ENCODE results near the gene GRAMD4. TPM values are rescaled to one million over a fixed set of nuclear protein-coding genes. Genes with fewer than 3 reads are reported as not detected.
A peak's percentile ranks its signal among the peaks of the same experiment; 100 is the strongest.
"Not testable (repeated sequence)": the region's sequence is repeated elsewhere in the genome, so short reads cannot be mapped to it uniquely, and the experiment has no call there.

Gene GRAMD4
- polyA plus RNA-seq, 4 donors = 30.5 to 64.9 (median 40.9) TPM

- Histone ChIP-seq H3K27ac (ENCODE audit: low read depth in 1 of 3, low read length in 2 of 3) (peak overlapping the region in 2 of 3 donors; percentile 42 to 45), H3K4me3 (ENCODE audit: low read depth in 1 of 3, low read length in 3 of 3) (no peak overlapping the region), H3K9me3 (ENCODE audit: control insufficient read depth in 2 of 2, insufficient read depth in 1 of 2, low read depth in 1 of 2, low read length in 1 of 2) (no peaks in the 10 kb centered on the region), H3K4me1 (ENCODE audit: control insufficient read depth in 3 of 3, insufficient read depth in 2 of 3, low read depth in 1 of 3, low read length in 2 of 3) (peaks cover 3 to 28% (median 11%) of the 10 kb centered on the region in 3 donors), H3K27me3 (ENCODE audit: control insufficient read depth in 3 of 3, insufficient read depth in 3 of 3, low read length in 3 of 3) (no peaks in the 10 kb centered on the region), H3K36me3 (ENCODE audit: control insufficient read depth in 3 of 3, insufficient read depth in 2 of 3, low read depth in 1 of 3, low read length in 3 of 3) (peaks cover 0 to 46% (median 0%) of the 10 kb centered on the region in 3 donors)
- DNase-seq (peak in 1 of 2 donors; percentile 47), FAIRE-seq (no peak)
- WGBS, 3 donors = 69 to 80% (median 78%) methylated on average over 18 of the region's 18 CpGs
These were observed 2.8 kb upstream of the GRAMD4 start for GRCh38 chr22:46617207-46617985.

- Histone ChIP-seq H3K4me1 (ENCODE audit: control insufficient read depth in 3 of 3, insufficient read depth in 2 of 3, low read depth in 1 of 3, low read length in 2 of 3) (peaks cover 3 to 21% (median 9%) of the 10 kb centered on the region in 3 donors), H3K27ac (ENCODE audit: low read depth in 1 of 3, low read length in 2 of 3) (peak overlapping the region in 1 of 3 donors; percentile 42), H3K9me3 (ENCODE audit: control insufficient read depth in 2 of 2, insufficient read depth in 1 of 2, low read depth in 1 of 2, low read length in 1 of 2) (no peaks in the 10 kb centered on the region), H3K27me3 (ENCODE audit: control insufficient read depth in 3 of 3, insufficient read depth in 3 of 3, low read length in 3 of 3) (no peaks in the 10 kb centered on the region), H3K4me3 (ENCODE audit: low read depth in 1 of 3, low read length in 3 of 3) (no peak overlapping the region), H3K36me3 (ENCODE audit: control insufficient read depth in 3 of 3, insufficient read depth in 2 of 3, low read depth in 1 of 3, low read length in 3 of 3) (peaks cover 0 to 46% (median 0%) of the 10 kb centered on the region in 3 donors)
- no peak for FAIRE-seq
- no peak for DNase-seq
- 90% methylated on average over 28 to 29 of the region's 29 CpGs for WGBS, 3 donors
These were observed 2.1 kb upstream of the GRAMD4 start for GRCh38 chr22:46617986-46618647.

- 85 to 87% (median 86%) methylated on average over 19 of the region's 19 CpGs for WGBS, 3 donors
- Histone ChIP-seq H3K36me3 (ENCODE audit: control insufficient read depth in 3 of 3, insufficient read depth in 2 of 3, low read depth in 1 of 3, low read length in 3 of 3) (peaks cover 0 to 46% (median 0%) of the 10 kb centered on the region in 3 donors), H3K27me3 (ENCODE audit: control insufficient read depth in 3 of 3, insufficient read depth in 3 of 3, low read length in 3 of 3) (no peaks in the 10 kb centered on the region), H3K9me3 (ENCODE audit: control insufficient read depth in 2 of 2, insufficient read depth in 1 of 2, low read depth in 1 of 2, low read length in 1 of 2) (no peaks in the 10 kb centered on the region), H3K27ac (ENCODE audit: low read depth in 1 of 3, low read length in 2 of 3) (no peak overlapping the region), H3K4me3 (ENCODE audit: low read depth in 1 of 3, low read length in 3 of 3) (no peak overlapping the region), H3K4me1 (ENCODE audit: control insufficient read depth in 3 of 3, insufficient read depth in 2 of 3, low read depth in 1 of 3, low read length in 2 of 3) (peaks cover 0 to 16% (median 3%) of the 10 kb centered on the region in 3 donors)
- no peak for FAIRE-seq
- DNase-seq = no peak
These were observed 1.5 kb upstream of the GRAMD4 start for GRCh38 chr22:46618667-46619066.

- H3K9me3 ChIP-seq (ENCODE audit: control insufficient read depth in 2 of 2, insufficient read depth in 1 of 2, low read depth in 1 of 2, low read length in 1 of 2) = no peaks in the 10 kb centered on the region
- peaks cover 0 to 46% (median 0%) of the 10 kb centered on the region in 3 donors for H3K36me3 ChIP-seq (ENCODE audit: control insufficient read depth in 3 of 3, insufficient read depth in 2 of 3, low read depth in 1 of 3, low read length in 3 of 3)
- H3K4me1 ChIP-seq (ENCODE audit: control insufficient read depth in 3 of 3, insufficient read depth in 2 of 3, low read depth in 1 of 3, low read length in 2 of 3) = peaks cover 0 to 11% (median 2%) of the 10 kb centered on the region in 3 donors
- FAIRE-seq = no peak
- WGBS, 3 donors = 76 to 87% (median 86%) methylated on average over 10 of the region's 10 CpGs
- no peak for DNase-seq
- H3K27me3 ChIP-seq (ENCODE audit: control insufficient read depth in 3 of 3, insufficient read depth in 3 of 3, low read length in 3 of 3) = no peaks in the 10 kb centered on the region
- no peak overlapping the region for H3K4me3 ChIP-seq (ENCODE audit: low read depth in 1 of 3, low read length in 3 of 3)
- H3K27ac ChIP-seq (ENCODE audit: low read depth in 1 of 3, low read length in 2 of 3) = peak overlapping the region in 1 of 3 donors; percentile 29
These were observed 851 bp upstream of the GRAMD4 start for GRCh38 chr22:46619240-46619829.

GRCh38 chr22:46620588-46621242, 529 bp downstream of the GRAMD4 start:
- Histone ChIP-seq H3K27ac (ENCODE audit: low read depth in 1 of 3, low read length in 2 of 3) (no peak overlapping the region), H3K36me3 (ENCODE audit: control insufficient read depth in 3 of 3, insufficient read depth in 2 of 3, low read depth in 1 of 3, low read length in 3 of 3) (peaks cover 0 to 53% (median 0%) of the 10 kb centered on the region in 3 donors), H3K27me3 (ENCODE audit: control insufficient read depth in 3 of 3, insufficient read depth in 3 of 3, low read length in 3 of 3) (no peaks in the 10 kb centered on the region), H3K4me1 (ENCODE audit: control insufficient read depth in 3 of 3, insufficient read depth in 2 of 3, low read depth in 1 of 3, low read length in 2 of 3) (peaks cover 0 to 11% (median 2%) of the 10 kb centered on the region in 3 donors), H3K9me3 (ENCODE audit: control insufficient read depth in 2 of 2, insufficient read depth in 1 of 2, low read depth in 1 of 2, low read length in 1 of 2) (no peaks in the 10 kb centered on the region), H3K4me3 (ENCODE audit: low read depth in 1 of 3, low read length in 3 of 3) (no peak overlapping the region)
- WGBS, 3 donors = 91 to 95% (median 93%) methylated on average over 22 to 23 of the region's 23 CpGs
- no peak for FAIRE-seq
- DNase-seq = no peak

- not testable (repeated sequence) for H3K27me3 ChIP-seq (ENCODE audit: control insufficient read depth in 3 of 3, insufficient read depth in 3 of 3, low read length in 3 of 3); H3K27ac ChIP-seq (ENCODE audit: low read depth in 1 of 3, low read length in 2 of 3); H3K9me3 ChIP-seq (ENCODE audit: control insufficient read depth in 2 of 2, insufficient read depth in 1 of 2, low read depth in 1 of 2, low read length in 1 of 2); H3K4me3 ChIP-seq (ENCODE audit: low read depth in 1 of 3, low read length in 3 of 3); DNase-seq; FAIRE-seq
- 94 to 95% (median 95%) methylated on average over 22 to 29 of the region's 38 CpGs for WGBS, 3 donors
- Histone ChIP-seq H3K36me3 (ENCODE audit: control insufficient read depth in 3 of 3, insufficient read depth in 2 of 3, low read depth in 1 of 3, low read length in 3 of 3) (peaks cover 0 to 59% (median 0%) of the 10 kb centered on the region in 3 donors), H3K4me1 (ENCODE audit: control insufficient read depth in 3 of 3, insufficient read depth in 2 of 3, low read depth in 1 of 3, low read length in 2 of 3) (peaks cover 0 to 11% (median 2%) of the 10 kb centered on the region in 3 donors)
These were observed 1.2 kb downstream of the GRAMD4 start for GRCh38 chr22:46621243-46621930.

GRCh38 chr22:46622081-46622521, 1.9 kb downstream of the GRAMD4 start:
- DNase-seq (no peak), FAIRE-seq (no peak)
- no peak overlapping the region for H3K4me3 ChIP-seq (ENCODE audit: low read depth in 1 of 3, low read length in 3 of 3)
- WGBS, 3 donors = 71 to 88% (median 88%) methylated on average over 13 to 14 of the region's 14 CpGs
- H3K27me3 ChIP-seq (ENCODE audit: control insufficient read depth in 3 of 3, insufficient read depth in 3 of 3, low read length in 3 of 3) = no peaks in the 10 kb centered on the region
- H3K4me1 ChIP-seq (ENCODE audit: control insufficient read depth in 3 of 3, insufficient read depth in 2 of 3, low read depth in 1 of 3, low read length in 2 of 3) = peaks cover 0 to 11% (median 2%) of the 10 kb centered on the region in 3 donors
- peaks cover 0 to 67% (median 2%) of the 10 kb centered on the region in 3 donors for H3K36me3 ChIP-seq (ENCODE audit: control insufficient read depth in 3 of 3, insufficient read depth in 2 of 3, low read depth in 1 of 3, low read length in 3 of 3)
- H3K9me3 ChIP-seq (ENCODE audit: control insufficient read depth in 2 of 2, insufficient read depth in 1 of 2, low read depth in 1 of 2, low read length in 1 of 2) = no peaks in the 10 kb centered on the region
- H3K27ac ChIP-seq (ENCODE audit: low read depth in 1 of 3, low read length in 2 of 3) = no peak overlapping the region

Data from small intestine (tissue), 7 donors.